ENCODE data around the gene MEIOB. TPM values are rescaled to one million over a fixed set of nuclear protein-coding genes. Genes with fewer than 3 reads are reported as not detected.

MEIOB gene
- polyA plus RNA-seq, 3 donors = not detected

DNA sequence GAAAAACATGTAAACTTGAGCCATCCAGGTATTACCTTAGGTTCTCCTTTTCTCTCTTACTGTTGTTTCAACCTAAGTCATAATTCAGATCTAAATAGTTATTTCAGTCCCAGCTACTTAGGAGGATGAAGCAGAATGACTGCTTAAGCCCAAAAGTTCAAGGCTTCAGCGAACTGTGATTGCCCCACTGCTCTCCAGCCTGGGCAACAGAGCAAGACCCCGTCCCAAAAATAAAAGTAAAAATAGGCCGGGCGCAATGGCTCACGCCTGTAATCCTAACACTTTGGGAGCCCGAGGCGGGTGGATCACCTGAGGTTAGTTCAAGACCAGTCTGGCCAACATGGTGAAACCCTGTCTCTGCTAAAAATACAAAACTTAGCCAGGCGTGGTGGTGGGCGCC is 9.6 kb downstream of the MEIOB start:
- Histone ChIP-seq H3K9me3 (replicated peaks in 1 of 2; ENCODE audit: control insufficient read depth in 1 of 2, insufficient read depth in 1 of 2, low read length in 2 of 2) (no peaks in the 10 kb centered on the region), H3K4me3 (replicated peaks in 1 of 3; ENCODE audit: low read depth in 2 of 3, low read length in 3 of 3) (no peak overlapping the region), H3K27ac (ENCODE audit: low read depth in 1 of 2, low read length in 2 of 2) (no peak overlapping the region), H4K20me1 (ENCODE audit: insufficient read depth, low read length) (no peaks in the 10 kb centered on the region), H3K9ac (ENCODE audit: insufficient read depth, low read length, poor library complexity, severe bottlenecking) (no peak overlapping the region), H3K79me2 (ENCODE audit: insufficient read depth, low read length) (no peaks in the 10 kb centered on the region), H3K4me2 (replicated peaks; ENCODE audit: extremely low read depth, low read length, poor library complexity, severe bottlenecking) (no peak overlapping the region), H3K36me3 (replicated peaks in 1 of 2; ENCODE audit: control insufficient read depth in 1 of 2, insufficient read depth in 2 of 2, low read length in 2 of 2) (no peaks in the 10 kb centered on the region), H3K4me1 (ENCODE audit: control insufficient read depth in 1 of 2, insufficient read depth in 2 of 2, low read length in 2 of 2) (no peaks in the 10 kb centered on the region), H3K27me3 (ENCODE audit: control insufficient read depth in 2 of 2, insufficient read depth in 2 of 2, low read length in 2 of 2) (peaks cover 28 to 52% of the 10 kb centered on the region in 2 donors), H2AFZ (ENCODE audit: insufficient read depth, low read depth, low read length, poor library complexity, severe bottlenecking) (no peak overlapping the region)
- H3K36me3 Mint-ChIP-seq = no peaks in the 10 kb centered on the region
- 95% methylated on average over 7 of the region's 9 CpGs for WGBS (ENCODE audit: insufficient coverage)
- no peak overlapping the region for H3K4me3 Mint-ChIP-seq
- H3K4me1 Mint-ChIP-seq = no peaks in the 10 kb centered on the region
- no peak for DNase-seq
- H3K9me3 Mint-ChIP-seq = peaks cover 0 to 4% (median 0%) of the 10 kb centered on the region in 7 donors
- H3K27ac Mint-ChIP-seq = no peak overlapping the region
- intact Hi-C loops (cut with micrococcal nuclease) = loop anchor here in 1 of 2 donors (5.0 kb wide), 1 partner anchor 290 kb away; no protein-coding TSS in a partner anchor
- peaks cover 50 to 67% (median 51%) of the 10 kb centered on the region in 3 donors for H3K27me3 Mint-ChIP-seq (ENCODE audit: low read depth in 3 of 3)
- TF ChIP-seq CTCF (IDR thresholded peaks at IDR 0.05) = no peak

GRCh38 chr16:1861730-1862129 is 10.2 kb downstream of the MEIOB start:
- H2AFZ ChIP-seq (ENCODE audit: insufficient read depth, low read depth, low read length, poor library complexity, severe bottlenecking) = no peak overlapping the region
- H3K9me3 Mint-ChIP-seq = peaks cover 0 to 4% (median 0%) of the 10 kb centered on the region in 7 donors
- peaks cover 53 to 71% (median 57%) of the 10 kb centered on the region in 3 donors for H3K27me3 Mint-ChIP-seq (ENCODE audit: low read depth in 3 of 3)
- no peak overlapping the region for H3K27ac Mint-ChIP-seq
- no peak overlapping the region for H3K4me2 ChIP-seq (replicated peaks; ENCODE audit: extremely low read depth, low read length, poor library complexity, severe bottlenecking)
- no peaks in the 10 kb centered on the region for H3K36me3 ChIP-seq (replicated peaks in 1 of 2; ENCODE audit: control insufficient read depth in 1 of 2, insufficient read depth in 2 of 2, low read length in 2 of 2)
- no peak overlapping the region for H3K4me3 ChIP-seq (replicated peaks in 1 of 3; ENCODE audit: low read depth in 2 of 3, low read length in 3 of 3)
- no peak overlapping the region for H3K27ac ChIP-seq (ENCODE audit: low read depth in 1 of 2, low read length in 2 of 2)
- intact Hi-C loops (cut with micrococcal nuclease) = loop anchor here in 1 of 2 donors (5.0 kb wide), 1 partner anchor 291 kb away; no protein-coding TSS in a partner anchor
- H3K4me1 Mint-ChIP-seq = no peaks in the 10 kb centered on the region
- no peaks in the 10 kb centered on the region for H4K20me1 ChIP-seq (ENCODE audit: insufficient read depth, low read length)
- no peak overlapping the region for H3K9ac ChIP-seq (ENCODE audit: insufficient read depth, low read length, poor library complexity, severe bottlenecking)
- peaks cover 29 to 53% of the 10 kb centered on the region in 2 donors for H3K27me3 ChIP-seq (ENCODE audit: control insufficient read depth in 2 of 2, insufficient read depth in 2 of 2, low read length in 2 of 2)
- no peaks in the 10 kb centered on the region for H3K4me1 ChIP-seq (ENCODE audit: control insufficient read depth in 1 of 2, insufficient read depth in 2 of 2, low read length in 2 of 2)
- H3K79me2 ChIP-seq (ENCODE audit: insufficient read depth, low read length) = no peaks in the 10 kb centered on the region
- TF ChIP-seq CTCF (IDR thresholded peaks at IDR 0.05) = no peak
- no peaks in the 10 kb centered on the region for H3K9me3 ChIP-seq (replicated peaks in 1 of 2; ENCODE audit: control insufficient read depth in 1 of 2, insufficient read depth in 1 of 2, low read length in 2 of 2)
- WGBS (ENCODE audit: insufficient coverage) = 83% methylated on average over 1 of the region's 5 CpGs
- no peak for DNase-seq
- peak overlapping the region in 1 of 2 donors; percentile 13 for H3K4me3 Mint-ChIP-seq
- no peaks in the 10 kb centered on the region for H3K36me3 Mint-ChIP-seq

All from CD14-positive monocyte (primary cell).